K562 (cell line): ENCODE data around the gene ARNT2. TPM values are rescaled to one million over a fixed set of nuclear protein-coding genes. Genes with fewer than 3 reads are reported as not detected.

Experiments used
- ATAC-seq: fragments of 200-7000 bp; cut with Tn5 transposase; 3 replicates; pipeline ENCODE4 v1.9.1; 2020; ENCODE audit warnings: moderate library complexity
- BruUV-seq: library from RNA; stranded (reverse); fragments of 400-500 nt; replicated peaks from 2 replicates; lab custom pipeline; 2021; lab: Mats Ljungman, UMichigan
- CTCF ChIA-PET: fragments of 300-600 bp; formaldehyde crosslinking; extraction: SDS; loops from one replicate; lab custom pipeline; 2021; ENCODE audit warnings: low intra/inter-chr PET ratio; lab: Yijun Ruan, JAX
- POLR2A ChIA-PET: fragments of 300-600, 350-650 bp; sonication (Branson Sonifier 250); formaldehyde crosslinking; extraction: SDS; loops from one replicate; lab custom pipeline; 2021; ENCODE audit warnings: antibody characterized with exemption, inconsistent platforms; lab: Yijun Ruan, JAX
- DNase-seq, 4 experiments: peaks; one replicate each; pipeline versions ENCODE4 v3.0.0 to v3.0.0-alpha.2; 2011 to 2018; ENCODE audit warnings: low spot score in 3 of 4, mixed read lengths in 3 of 4; ENCODE audit errors: extremely low read depth in 1 of 4
- FAIRE-seq: peaks from 2 replicates; lab custom pipeline; 2011; peaks lifted over from hg19 to GRCh38; lab: Jason Lieb, UNC
- H2AFZ ChIP-seq: 2 replicates; pipeline ENCODE4 v1.6.0; 2011; ENCODE audit warnings: low read depth, low read length, control low read depth, inconsistent platforms
- H3K27ac ChIP-seq: fragments of 200-600 bp; 3 replicates; pipeline ENCODE4 v1.8.0; 2011; ENCODE audit warnings: low read depth, mild to moderate bottlenecking, control low read depth, inconsistent platforms, low read length, moderate library complexity, mixed read lengths; ENCODE audit errors: extremely low read depth
- H3K27me3 ChIP-seq, 2 experiments: fragments of 300-600 bp in 1 of 2; 2 replicates in 1 of 2; 3 replicates in 1 of 2; pipeline versions ENCODE4 v1.6.0 to v1.8.0; 2011; ENCODE audit warnings: inconsistent platforms in 2 of 2, low read length in 2 of 2, mild to moderate bottlenecking in 1 of 2, mixed read lengths in 1 of 2, moderate library complexity in 1 of 2; ENCODE audit not compliant: control insufficient read depth in 2 of 2, insufficient read depth in 2 of 2
- H3K36me3 ChIP-seq: fragments of 300-600 bp; 3 replicates; pipeline ENCODE4 v1.8.0; 2011; ENCODE audit warnings: mild to moderate bottlenecking, low read length, inconsistent platforms; ENCODE audit not compliant: control insufficient read depth, insufficient read depth
- H3K4me1 ChIP-seq, 2 experiments: fragments of 200-600 bp in 1 of 2; replicated peaks in 1 of 2; 2 replicates in 1 of 2; 3 replicates in 1 of 2; pipeline versions ENCODE4 v1.5.1 to v1.8.0; 2011; ENCODE audit warnings: inconsistent platforms in 2 of 2, low read length in 2 of 2, mild to moderate bottlenecking in 1 of 2, mixed read lengths in 1 of 2, moderate library complexity in 1 of 2; ENCODE audit not compliant: control insufficient read depth in 2 of 2, insufficient read depth in 2 of 2
- H3K4me2 ChIP-seq: 2 replicates; pipeline ENCODE4 v1.6.1; 2011; ENCODE audit warnings: low read length, control low read depth, inconsistent platforms, mixed read lengths; ENCODE audit not compliant: insufficient read depth
- H3K4me3 ChIP-seq: fragments of 200-600 bp; sonication (generic), shearing (Covaris generic); 2 replicates; pipeline ENCODE4 v1.5.1; 2016; ENCODE audit warnings: control low read depth, inconsistent platforms
- H3K79me2 ChIP-seq: fragments of 200-600 bp; 3 replicates; pipeline ENCODE4 v1.8.0; 2011; ENCODE audit warnings: low read length, inconsistent platforms; ENCODE audit not compliant: control insufficient read depth, insufficient read depth
- H3K9ac ChIP-seq, 2 experiments: 2 replicates each; pipeline versions ENCODE4 v1.6.0 to v1.6.1; 2011; ENCODE audit warnings: low read depth in 2 of 2, low read length in 2 of 2, control low read depth in 1 of 2, inconsistent platforms in 1 of 2, mild to moderate bottlenecking in 1 of 2, mixed read lengths in 1 of 2; ENCODE audit not compliant: insufficient read depth in 1 of 2
- H3K9me1 ChIP-seq: one replicate; pipeline ENCODE4 v1.6.0; 2011; ENCODE audit warnings: inconsistent platforms, mild to moderate bottlenecking, low read length, moderate library complexity; ENCODE audit not compliant: control insufficient read depth, insufficient read depth
- H3K9me3 ChIP-seq: replicated peaks from 2 replicates; pipeline ENCODE4 v1.5.1; 2011; ENCODE audit warnings: low read depth, low read length, inconsistent platforms; ENCODE audit not compliant: control insufficient read depth, insufficient read depth
- H4K20me1 ChIP-seq: replicated peaks from 2 replicates; pipeline ENCODE4 v1.6.1; 2011; ENCODE audit warnings: low read length, inconsistent platforms, mixed read lengths; ENCODE audit not compliant: control insufficient read depth, insufficient read depth
- FOXA3 ChIP-seq, 2 experiments: fragments of 450-650 bp in 1 of 2; sonication (generic) in 1 of 2; formaldehyde crosslinking; IDR thresholded peaks in 1 of 2; conservative IDR thresholded peaks in 1 of 2; 2 replicates each; pipeline versions ENCODE4 v1.4.0 to v1.8.0; 2020 to 2022; ENCODE audit warnings: mild to moderate bottlenecking in 2 of 2, missing genetic modification reagents in 1 of 2
- HDAC6 ChIP-seq: IDR thresholded peaks from 2 replicates; pipeline ENCODE4 v1.6.1; 2012; ENCODE audit warnings: low read depth, mild to moderate bottlenecking, control low read depth, inconsistent platforms, low read length, moderate library complexity
- XRCC5 ChIP-seq: fragments of 200-400 bp; formaldehyde crosslinking; IDR thresholded peaks from 2 replicates; pipeline ENCODE4 v1.6.1; 2017; ENCODE audit warnings: low read depth, mild to moderate bottlenecking, low read length
- ZNF175 ChIP-seq: fragments of 200-800 bp; sonication (Bioruptor generic); IDR thresholded peaks from 2 replicates; pipeline ENCODE4 v1.6.1; 2016; ENCODE audit warnings: low read depth, mild to moderate bottlenecking, missing genetic modification characterization, missing compliant biosample characterization
- ZNF77 ChIP-seq: fragments of 250-450 bp; sonication (Bioruptor Pico); IDR thresholded peaks from 2 replicates; pipeline ENCODE4 v1.5.0; 2020
- WGBS: fragments of 100-300 bp; shearing (Covaris generic); methylation state at CpG from one replicate; pipeline ENCODE4 v1.1.6; 2016; ENCODE audit warnings: low coverage, mixed read lengths; ENCODE audit not compliant: insufficient coverage; ENCODE audit errors: missing lambda C conversion rate; 5-methylcytosine and 5-hydroxymethylcytosine counted together
- in situ Hi-C: fragments of 300-500 bp; cut with MboI; formaldehyde crosslinking; loops from 4 replicates; pipeline ENCODE4 v1.15.0; 2018; ENCODE audit warnings: inconsistent platforms, mixed read lengths
- intact Hi-C: fragments of 100-400 bp; cut with micrococcal nuclease; formaldehyde crosslinking; loops from 2 replicates; pipeline ENCODE4 v1.14.2; 2022
- polyA plus RNA-seq, 8 experiments: library from polyadenylated mRNA; depleted of rRNA in 4 of 8; stranded (reverse) in 5 of 8; unstranded in 3 of 8; fragments of >200 nt; fragmentation: Nextera tagmentation in 2 of 8; fragmentation: Illumina TruSeq in 1 of 8; extraction: Ambion mirVana in 2 of 8; extraction: Trizol in 1 of 8; gene quantifications; 2 replicates each; pipeline versions ENCODE4 v1.2.1 to v1.2.3, GENCODE V29; 2011 to 2014; ENCODE audit warnings: inconsistent platforms in 1 of 8, missing spikeins in 1 of 8
- total RNA-seq, 7 experiments: library from RNA; depleted of rRNA in 6 of 7; stranded (reverse); fragments of >200 nt in 6 of 7; fragmentation: Illumina TruSeq in 2 of 7; extraction: Trizol in 2 of 7; gene quantifications; 2 replicates each; pipeline versions ENCODE4 v1.2.1 to v1.2.3, GENCODE V29; 2011 to 2021; ENCODE audit warnings: low replicate concordance in 1 of 7
- TF ChIP-seq, protein P1 (sequence below), 2 experiments: IDR thresholded peaks; 2 replicates each; pipeline ENCODE4 v1.6.1; 2011; ENCODE audit warnings: borderline replicate concordance in 1 of 2, control low read depth in 1 of 2, low read depth in 1 of 2, low read length in 1 of 2, mild to moderate bottlenecking in 1 of 2, mixed read lengths in 1 of 2, moderate library complexity in 1 of 2; ENCODE audit not compliant: insufficient read depth in 1 of 2, insufficient read length in 1 of 2, poor library complexity in 1 of 2, severe bottlenecking in 1 of 2; ENCODE audit errors: extremely low read depth in 1 of 2

The ARNT2 gene
- total and polyA plus RNA-seq, 9 of the 15 experiments (the other 6 are each of a cell fraction or from before 2014, with no cell fraction given): 0.01 TPM; not detected in 8

DNA sequence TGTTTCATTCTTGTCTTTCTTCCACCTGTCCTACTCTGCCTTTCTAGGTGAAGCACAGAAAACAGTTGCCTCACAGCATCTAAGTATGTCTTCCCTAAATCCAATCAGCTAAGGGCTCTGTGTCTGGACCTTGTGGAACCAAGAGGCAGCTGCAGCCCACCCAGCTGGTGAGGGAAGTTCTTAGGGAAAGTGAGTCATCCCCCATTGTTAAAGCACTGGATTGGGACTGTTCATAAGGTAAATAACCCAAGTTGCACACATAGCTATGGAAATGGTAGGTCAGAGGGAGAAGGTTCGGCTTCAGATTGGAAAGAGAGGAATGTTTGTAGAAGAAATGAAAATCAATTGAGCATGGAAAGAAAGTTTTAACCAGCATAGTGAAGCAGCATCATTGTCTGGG is 18.0 kb upstream of the ARNT2 start:
- H3K9me1 ChIP-seq: no peaks in the 10 kb centered on the region
- H2AFZ ChIP-seq: no peak overlapping the region
- TF ChIP-seq ZNF175 (CRISPR knock-in tag) (no peak), HDAC6 (no peak), XRCC5 (no peak), FOXA3 (CRISPR knock-in tag; conservative IDR thresholded peaks at IDR 0.05 in 1 of 2, IDR thresholded peaks at IDR 0.05 in 1 of 2) (no peak), ZNF77 (CRISPR knock-in tag) (no peak)
- TF ChIP-seq, protein P1, sequence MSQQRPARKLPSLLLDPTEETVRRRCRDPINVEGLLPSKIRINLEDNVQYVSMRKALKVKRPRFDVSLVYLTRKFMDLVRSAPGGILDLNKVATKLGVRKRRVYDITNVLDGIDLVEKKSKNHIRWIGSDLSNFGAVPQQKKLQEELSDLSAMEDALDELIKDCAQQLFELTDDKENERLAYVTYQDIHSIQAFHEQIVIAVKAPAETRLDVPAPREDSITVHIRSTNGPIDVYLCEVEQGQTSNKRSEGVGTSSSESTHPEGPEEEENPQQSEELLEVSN (IDR thresholded peaks at IDR 0.05; ENCODE audit: borderline replicate concordance in 1 of 2, extremely low read depth in 1 of 2, insufficient read depth in 1 of 2, insufficient read length in 1 of 2, low read depth in 1 of 2, low read length in 1 of 2, poor library complexity in 1 of 2, severe bottlenecking in 1 of 2): no peak
- POLR2A ChIA-PET: interaction anchor here (0.8 to 1.2 kb wide), 2 partner anchors 9 to 1125 kb away, joined by 3 to 5 read pairs; no protein-coding TSS in a partner anchor
- H3K36me3 ChIP-seq: no peaks in the 10 kb centered on the region
- in situ Hi-C loops (no loop called here), intact Hi-C loops (no loop called here)
- H3K4me2 ChIP-seq: no peak overlapping the region
- no peaks in the 10 kb centered on the region for H4K20me1 ChIP-seq
- 0% methylated on average over 1 of the region's 1 CpG for WGBS
- H3K27me3 ChIP-seq: peaks cover 6 to 12% of the 10 kb centered on the region in 2 experiments; a peak in 4 of 5 replicates
- no TSS peak for BruUV-seq
- H3K27ac ChIP-seq: no peak overlapping the region
- H3K4me3 ChIP-seq: no peak overlapping the region
- H3K79me2 ChIP-seq: no peaks in the 10 kb centered on the region
- H3K9me3 ChIP-seq: no peaks in the 10 kb centered on the region
- FAIRE-seq: no peak
- no peak overlapping the region for H3K9ac ChIP-seq
- no peak for DNase-seq
- CTCF ChIA-PET: no interaction called here
- no peaks in the 10 kb centered on the region for H3K4me1 ChIP-seq
- no peak for ATAC-seq
